ENCODE measurements around the gene ATXN1.

ATXN1 gene

DNA sequence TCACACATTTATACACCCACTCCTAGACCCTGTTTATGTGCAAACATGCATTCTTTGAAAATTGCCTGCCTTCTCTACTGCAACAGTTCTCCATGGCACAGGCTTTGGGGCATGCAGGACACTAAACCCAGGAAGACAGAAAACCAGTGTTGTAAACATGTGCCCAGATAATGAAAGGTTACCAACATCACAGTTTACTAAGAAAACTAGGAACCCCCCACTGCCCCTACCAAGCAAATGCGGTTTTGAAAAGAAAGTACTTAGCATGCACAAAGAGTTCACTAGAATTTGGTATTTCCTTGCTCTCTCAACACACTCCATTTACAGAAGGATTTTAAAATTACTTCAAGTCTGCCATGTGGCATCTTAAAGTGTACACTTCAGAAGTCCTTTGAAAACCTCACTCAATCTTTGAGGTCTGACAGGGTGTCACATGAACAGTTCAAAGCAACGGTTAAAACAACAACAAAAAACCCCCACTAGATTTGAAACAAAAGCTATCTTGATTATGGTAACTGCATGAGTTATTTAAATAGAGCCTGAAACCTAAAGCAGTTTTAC lies 277.9 kb downstream of the ATXN1 start:
- DNase-seq (ENCODE audit: low read depth in 1 of 2, low spot score in 1 of 2): no peak

DNA sequence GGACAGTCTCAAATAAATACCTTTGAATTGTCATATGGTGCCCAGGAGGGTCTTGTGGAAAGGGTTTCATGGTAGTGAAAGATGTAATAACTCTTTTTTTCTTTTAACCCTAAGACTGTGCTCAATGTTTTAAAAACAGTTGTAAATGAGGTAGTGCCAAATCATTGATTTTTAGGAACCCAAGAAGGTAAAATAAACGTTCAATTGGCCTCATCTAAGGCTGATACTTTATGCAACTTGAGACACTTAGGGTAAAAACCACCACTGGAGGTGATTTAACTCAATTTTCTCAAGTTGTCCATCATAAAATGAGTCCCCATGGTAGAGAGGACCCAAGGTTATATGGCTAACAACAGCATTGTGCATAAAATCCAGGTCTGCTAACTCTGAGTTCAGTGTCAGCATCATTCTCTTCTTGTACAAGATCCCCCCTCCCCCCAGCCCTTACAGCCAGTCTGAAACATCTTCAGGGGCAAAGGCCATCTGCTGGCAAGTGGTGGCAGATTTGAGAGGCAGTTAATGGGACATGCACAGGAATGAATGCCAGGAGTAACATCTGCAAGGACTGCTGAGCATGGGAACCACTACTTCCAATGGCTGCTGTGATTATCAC lies 278.5 kb downstream of the ATXN1 start:
- no peak for DNase-seq (ENCODE audit: low read depth in 1 of 2, low spot score in 1 of 2)

DNA sequence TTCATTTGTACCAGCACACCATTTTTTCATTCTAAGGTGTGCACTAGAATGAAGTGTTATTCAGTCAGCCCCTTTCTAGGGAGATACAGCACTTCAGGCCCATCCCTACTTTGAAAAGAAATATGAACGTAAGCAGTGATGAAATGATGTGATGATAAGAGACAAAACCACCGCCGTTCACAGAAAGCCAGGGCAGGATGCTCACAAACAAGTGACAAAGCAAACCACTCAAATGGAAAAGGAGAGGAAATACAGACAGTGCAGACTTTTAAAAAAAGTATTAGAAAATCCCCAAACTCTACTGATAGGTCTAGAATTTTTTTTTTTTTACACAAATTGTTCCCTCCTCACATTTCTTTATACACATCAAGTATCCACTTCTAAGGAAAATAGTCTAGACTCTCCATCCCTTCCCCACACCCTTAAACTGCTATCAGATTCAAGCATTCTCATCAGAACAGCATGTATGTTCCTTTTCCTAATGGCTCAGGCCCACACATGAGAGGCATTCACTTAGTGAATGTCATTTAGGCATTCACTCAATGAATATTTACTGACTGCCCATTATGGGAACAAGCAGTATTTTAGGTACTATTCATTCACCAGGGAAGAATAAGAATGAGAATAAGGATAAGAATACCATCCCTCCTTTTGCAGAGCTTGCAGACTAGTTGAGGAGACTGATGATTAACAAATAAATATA lies 279.4 kb downstream of the ATXN1 start:
- peak; percentile 7 to 49 for DNase-seq (ENCODE audit: low read depth in 1 of 2, low spot score in 1 of 2)

DNA sequence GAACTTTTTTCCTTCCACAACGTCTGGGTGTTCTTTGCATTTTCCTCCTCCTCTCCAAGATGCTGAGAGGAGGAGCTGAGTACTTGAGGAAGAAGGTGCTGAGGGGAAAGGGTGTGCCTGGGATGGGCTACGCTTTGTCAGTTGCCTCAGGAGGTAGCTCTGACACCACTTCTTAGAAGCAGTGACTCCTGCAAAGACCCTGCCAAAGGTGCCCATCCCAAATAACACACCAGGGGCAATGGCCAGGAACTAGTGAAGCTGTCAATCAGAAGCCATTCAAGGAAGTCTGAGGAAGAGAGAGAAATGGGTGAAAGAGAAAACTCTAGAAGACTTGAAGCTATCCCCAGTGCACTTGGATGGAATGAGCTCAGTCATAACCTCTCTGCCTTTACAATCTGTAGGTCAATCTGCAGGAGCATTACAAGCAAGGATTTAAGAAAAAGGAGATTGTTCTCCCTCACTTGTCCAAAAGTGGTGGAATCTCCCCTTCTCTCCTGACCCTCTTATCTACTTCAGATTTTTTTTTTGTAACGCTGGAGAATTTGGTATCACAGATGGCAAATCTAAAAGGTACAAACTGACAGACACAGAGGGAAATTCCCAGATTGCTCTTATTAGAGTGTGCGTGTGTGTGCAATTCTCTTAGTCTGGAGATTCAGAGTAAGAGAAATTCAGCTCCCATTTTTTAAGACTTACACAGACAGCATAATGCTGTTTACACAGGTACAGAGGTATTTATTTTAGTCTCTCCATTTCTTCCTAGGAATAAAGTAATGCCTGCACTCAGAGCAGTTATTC lies 280.3 kb downstream of the ATXN1 start:
- DNase-seq (ENCODE audit: low read depth in 1 of 2, low spot score in 1 of 2): no peak

DNA sequence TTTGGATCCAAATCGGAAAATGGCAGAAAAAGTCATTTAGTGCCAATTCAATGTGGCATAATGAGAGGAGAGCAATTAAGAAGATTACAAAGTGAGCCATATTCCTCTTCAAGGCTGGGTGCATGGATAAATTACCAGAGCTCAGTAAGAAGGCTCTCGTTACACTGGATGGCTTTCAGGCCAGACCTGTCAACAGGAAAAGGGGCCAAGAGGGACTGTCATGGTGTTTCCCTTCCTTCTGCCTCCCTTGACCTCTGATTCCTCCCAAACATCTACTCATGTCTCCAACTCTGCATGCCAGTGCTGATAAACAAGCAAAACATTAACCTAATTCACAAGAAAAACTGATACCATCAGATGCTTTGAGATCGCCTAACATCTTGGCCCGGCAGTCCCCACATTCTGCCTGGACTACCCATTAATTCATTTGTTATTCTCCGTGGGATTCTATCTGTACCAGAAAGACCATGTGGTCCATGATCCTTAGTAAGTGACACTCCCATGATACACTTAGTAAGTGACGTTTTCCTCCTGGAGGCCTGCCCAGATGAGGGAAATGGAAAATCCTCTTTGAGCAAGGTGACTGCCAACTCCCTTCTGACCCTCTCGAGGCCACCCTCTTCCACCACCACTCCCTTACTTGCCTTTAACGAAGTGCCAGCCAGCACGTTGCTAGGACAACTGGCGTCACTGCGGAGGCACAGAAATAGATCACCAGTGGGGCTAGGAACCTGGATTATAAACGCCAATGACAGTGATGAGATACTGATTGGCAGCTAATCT lies 283.7 kb downstream of the ATXN1 start:
- no peak for DNase-seq (ENCODE audit: low read depth in 1 of 2, low spot score in 1 of 2)

DNA sequence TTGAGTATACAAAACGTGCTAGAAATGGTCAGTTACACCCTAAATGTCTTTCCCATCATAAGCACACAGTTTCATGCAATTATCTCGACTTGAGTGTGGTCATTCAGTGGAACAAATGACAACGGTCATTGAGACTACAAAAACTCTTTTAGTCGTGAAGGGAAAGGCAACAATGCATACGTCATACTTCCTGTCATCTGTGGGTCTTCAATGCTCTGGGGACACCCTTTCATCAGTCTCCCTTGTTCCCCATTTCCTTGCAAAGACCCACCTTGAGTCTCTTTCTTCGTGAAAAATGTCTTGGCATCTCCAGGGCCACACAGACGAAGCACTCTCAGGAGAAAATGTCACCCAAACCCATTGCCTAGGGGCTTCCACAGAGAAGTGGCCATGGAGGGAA lies 284.4 kb downstream of the ATXN1 start:
- no peak for DNase-seq (ENCODE audit: low read depth in 1 of 2, low spot score in 1 of 2)

DNA sequence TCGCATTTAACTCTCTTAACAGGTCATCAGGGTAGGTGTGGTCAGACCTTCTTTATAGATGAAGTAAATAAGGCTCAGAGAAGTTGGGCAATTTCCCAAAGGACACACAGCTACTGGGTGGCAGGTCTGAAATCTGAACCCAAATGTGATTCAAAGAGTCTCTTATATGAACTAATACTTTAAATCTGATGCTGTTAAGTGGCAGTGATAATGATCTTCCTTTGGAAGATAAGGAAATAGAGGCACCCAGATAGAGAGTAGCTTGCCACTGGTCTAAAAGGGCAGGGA lies 285.8 kb downstream of the ATXN1 start:
- no peak for DNase-seq (ENCODE audit: low read depth in 1 of 2, low spot score in 1 of 2)

DNA sequence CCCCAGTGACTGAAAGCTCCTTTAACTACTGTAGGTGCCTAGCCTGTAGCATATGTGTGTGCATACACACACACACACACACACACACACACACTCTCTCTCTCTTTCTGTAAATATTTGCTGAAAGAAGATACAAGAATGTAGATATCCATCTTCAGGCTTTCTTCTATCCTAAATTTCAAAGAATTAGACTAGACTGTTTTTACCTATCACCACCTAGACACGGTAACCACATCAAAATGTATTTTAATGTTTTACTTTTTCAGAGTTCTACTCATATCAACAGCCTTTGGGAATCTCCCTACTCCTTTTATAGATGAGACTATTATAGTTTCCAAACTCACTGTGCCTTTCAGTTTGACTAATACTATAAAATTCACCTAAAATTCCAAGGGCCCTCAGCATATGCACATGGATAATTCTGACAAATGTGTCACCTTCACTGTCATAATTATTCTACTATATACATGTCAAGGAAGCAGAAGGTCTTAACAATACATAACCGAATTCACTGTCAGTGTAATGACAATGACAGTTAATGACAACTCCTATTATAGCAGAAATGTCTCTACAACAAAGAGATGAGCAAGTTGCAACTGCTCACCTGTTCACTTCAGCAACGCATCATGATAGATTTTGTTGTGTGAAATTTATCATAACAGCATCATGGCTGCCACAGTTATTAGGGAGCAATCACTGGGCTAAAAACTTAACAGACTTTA lies 286.3 kb downstream of the ATXN1 start:
- no peak for DNase-seq (ENCODE audit: low read depth in 1 of 2, low spot score in 1 of 2)

DNA sequence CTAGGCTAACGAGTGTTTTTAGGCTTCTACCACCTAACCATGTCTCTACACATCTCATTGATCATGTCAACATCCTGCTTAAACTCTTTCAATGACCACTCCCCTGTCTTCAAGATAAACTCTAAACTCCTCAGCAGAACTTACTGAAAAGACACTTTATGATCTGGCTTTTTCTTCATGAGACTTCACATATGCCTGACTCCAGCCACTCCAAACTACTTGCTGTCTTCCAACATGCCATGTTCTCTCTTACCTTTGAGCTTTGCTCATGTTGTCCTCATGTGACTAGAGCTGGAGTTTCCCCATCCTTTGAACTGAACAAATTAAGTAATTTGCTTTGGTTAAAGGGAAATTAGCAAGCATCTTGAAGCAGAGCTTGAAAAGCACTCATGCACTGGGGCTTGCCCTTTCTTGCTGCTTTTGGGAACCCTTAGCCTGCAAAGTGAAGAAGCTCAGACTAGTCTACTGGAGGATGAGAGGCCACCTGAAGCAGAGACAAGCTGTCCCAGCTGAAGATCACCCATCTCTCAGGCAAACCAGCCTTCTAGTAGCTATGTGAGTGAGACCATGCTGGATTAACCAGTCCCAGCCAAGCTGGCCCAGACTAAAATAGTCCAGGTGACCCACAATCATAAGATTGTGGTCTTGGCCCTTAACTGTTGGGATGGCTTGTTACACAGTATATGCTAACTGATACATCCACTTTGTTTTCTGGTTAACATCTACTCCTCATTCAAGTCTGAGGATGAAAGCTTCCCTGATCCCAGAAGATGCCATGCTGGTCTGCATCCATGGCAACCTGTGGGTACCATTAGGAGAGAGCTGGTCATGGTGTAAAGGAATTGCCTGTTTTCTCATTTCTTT lies 287.1 kb downstream of the ATXN1 start:
- no peak for DNase-seq (ENCODE audit: low read depth in 1 of 2, low spot score in 1 of 2)

DNA sequence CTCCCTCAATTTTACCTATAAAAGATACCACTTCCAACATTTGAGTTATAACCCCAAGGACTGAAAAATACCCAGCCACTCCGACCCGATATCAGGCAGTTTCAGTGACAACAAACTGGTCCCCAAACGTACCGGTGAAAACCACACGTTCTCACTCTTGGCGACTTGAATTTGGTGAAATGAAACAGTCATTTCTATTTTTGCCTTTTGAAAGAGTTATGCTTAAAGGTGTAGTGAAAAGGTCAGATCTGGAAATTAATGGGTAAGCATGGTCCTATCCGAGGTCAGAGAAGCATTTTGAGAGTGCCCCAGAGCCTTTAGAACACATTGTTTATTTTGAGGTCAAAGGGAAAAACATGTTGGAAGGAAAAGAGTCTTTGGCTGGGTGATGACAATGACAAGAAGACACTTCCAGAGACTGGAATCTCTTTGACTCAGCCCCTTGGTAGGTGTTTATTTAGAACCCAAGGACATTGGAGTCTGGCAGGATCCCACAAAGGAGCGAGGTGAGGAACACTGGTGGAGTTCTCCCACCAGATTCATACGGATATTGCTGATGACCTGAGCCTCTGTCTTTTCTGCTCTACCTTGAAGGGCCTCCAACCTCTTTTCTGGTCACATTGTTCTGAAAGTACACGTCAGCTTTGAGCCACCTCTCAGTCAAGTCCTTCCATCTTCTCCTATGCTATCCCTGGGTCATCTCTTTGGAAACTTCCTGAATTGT lies 287.9 kb downstream of the ATXN1 start:
- no peak for DNase-seq (ENCODE audit: low read depth in 1 of 2, low spot score in 1 of 2)

DNA sequence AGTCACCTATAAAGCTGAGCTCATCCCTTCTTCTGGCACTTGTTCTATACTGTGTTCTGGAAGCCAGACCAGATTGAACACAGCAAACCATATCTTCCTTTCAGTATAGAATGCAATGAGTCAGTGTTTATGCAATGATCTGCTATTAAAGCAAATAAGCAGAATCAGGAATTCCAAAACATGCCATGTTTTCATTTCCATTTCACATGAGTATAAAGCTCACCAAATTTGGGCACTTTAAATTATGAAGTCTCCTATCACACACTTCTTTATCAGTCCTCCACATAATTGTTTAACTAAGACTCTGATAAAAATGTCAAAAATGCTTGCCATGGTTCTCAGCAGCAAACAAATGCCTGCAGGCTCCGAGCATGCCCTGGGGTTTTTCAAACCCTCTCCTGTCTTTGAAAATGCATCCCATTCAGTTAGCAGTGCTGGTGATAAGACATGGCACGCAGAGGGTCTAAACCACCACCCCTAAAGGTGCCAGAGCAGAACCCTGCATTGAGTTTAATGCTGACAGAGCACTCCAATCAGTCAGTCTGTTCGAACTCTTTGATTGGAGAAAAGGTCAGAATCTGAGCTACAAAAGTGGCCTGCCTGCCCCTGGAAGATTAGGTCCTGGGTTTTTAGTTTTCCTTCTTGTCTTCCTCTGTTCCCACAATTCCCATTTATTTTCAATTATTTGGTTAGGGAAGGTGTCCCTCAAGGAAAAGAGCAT lies 288.8 kb downstream of the ATXN1 start:
- no peak for DNase-seq (ENCODE audit: low read depth in 1 of 2, low spot score in 1 of 2)

DNA sequence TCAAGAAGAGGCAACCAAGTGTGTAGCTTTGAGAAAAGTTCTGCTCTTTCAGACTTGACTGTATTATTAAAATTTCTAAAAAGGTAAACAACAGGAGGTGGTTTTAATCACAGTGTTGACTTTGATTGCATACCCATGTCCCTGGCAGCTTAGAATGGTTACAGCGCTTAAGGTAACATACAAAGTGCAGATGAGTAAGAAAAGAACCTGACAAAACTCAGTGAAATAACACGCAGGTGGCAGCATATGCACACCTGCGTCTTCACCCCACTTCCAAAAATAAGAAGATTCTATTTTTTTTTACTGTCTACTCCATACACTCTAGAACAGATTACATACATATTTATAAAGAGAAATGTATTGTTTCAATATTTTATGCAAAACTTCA lies 289.4 kb downstream of the ATXN1 start:
- DNase-seq (ENCODE audit: low read depth in 1 of 2, low spot score in 1 of 2): no peak

DNA sequence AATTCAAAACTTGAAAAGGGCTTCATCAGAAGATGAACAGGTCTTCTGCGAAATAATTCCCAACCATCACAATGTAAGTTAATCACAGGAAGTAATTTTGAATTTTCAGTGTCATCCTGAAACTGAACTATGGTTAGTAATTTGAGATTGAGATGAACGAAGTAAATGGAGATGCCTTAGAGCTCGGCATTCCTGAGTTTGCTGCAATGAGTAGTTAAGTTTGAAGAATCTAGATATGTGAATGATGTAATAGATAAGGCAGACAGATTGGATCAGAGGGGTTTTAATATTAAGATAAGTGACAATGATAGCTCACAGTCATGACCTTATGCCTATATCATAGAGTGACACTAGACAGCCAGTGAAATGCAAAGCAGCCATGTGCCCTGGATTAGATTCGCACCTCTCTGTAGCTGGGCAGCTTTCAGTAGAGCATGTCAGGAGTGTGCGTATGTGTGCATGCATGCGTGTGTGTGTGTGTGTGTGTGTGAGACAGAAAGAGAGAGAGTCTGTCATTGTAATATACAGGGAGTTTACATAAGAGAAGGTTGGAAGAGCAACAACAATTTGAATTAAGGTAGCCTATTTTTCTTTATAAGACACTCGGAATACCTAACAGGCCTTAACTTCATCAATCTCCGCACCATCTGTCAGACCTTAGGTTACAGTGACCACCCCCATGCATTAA lies 289.9 kb downstream of the ATXN1 start:
- no peak for DNase-seq (ENCODE audit: low read depth in 1 of 2, low spot score in 1 of 2)

DNA sequence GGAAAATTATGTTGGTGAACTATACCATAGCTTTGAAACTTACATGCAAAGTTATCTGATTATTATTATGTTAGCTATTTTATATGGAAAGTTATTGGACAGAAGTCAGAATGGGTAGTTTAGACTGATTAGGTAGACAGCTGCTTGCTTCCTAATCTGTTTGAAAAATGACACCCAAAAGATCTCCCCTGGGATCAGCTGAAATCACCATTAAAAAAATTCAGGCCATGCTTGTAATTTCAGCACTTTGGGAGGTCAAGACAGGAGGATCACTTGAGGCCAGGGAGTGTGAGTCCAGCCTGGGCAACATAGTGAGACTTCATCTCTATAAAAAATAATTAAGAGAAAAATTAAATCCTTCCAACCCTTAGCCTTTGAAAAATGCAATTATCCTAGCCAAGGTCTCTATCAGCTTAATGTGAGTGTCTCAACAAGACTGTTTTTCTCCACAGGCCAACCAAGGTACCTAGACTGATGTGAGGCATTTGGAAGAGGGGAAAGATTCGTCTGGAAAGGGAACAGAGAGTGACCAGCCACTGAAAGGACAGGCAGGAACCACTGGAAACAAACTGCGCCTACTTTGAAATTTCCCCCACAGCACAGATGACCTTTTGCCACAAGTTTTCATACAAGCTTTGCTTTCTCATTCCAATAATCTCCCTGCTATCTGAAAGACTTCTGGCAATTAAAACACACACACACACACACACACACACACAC lies 290.6 kb downstream of the ATXN1 start:
- no peak for DNase-seq (ENCODE audit: low read depth in 1 of 2, low spot score in 1 of 2)

DNA sequence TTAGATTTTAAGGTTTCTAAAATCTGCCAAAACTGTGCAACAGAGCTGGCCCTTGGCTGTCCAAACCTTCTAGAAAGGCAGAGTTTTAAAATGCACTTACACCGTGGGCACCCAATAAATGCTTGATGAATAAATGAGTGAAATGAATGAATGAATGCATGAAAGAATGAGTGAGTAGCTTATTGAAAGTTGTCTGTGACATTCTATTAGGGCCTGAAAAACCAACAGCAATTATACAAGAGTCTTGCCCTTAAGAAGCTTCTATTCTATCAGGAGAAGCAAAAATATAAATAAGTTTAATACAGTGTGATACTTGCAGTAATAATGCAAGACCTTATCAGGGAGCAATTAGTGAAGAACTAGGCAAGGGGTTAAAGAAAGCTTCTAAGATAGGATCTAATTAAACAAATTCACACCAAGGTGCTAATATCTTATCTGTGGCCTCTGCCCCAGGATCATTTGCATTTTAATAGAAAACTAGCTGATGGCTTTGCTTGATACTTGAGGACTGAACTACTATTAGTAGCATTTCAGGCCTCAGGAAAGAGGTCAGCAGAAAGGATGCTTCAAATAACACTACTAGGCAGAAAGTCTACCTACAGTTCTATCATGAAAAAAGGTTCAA lies 292.2 kb downstream of the ATXN1 start:
- no peak for DNase-seq (ENCODE audit: low read depth in 1 of 2, low spot score in 1 of 2)

DNA sequence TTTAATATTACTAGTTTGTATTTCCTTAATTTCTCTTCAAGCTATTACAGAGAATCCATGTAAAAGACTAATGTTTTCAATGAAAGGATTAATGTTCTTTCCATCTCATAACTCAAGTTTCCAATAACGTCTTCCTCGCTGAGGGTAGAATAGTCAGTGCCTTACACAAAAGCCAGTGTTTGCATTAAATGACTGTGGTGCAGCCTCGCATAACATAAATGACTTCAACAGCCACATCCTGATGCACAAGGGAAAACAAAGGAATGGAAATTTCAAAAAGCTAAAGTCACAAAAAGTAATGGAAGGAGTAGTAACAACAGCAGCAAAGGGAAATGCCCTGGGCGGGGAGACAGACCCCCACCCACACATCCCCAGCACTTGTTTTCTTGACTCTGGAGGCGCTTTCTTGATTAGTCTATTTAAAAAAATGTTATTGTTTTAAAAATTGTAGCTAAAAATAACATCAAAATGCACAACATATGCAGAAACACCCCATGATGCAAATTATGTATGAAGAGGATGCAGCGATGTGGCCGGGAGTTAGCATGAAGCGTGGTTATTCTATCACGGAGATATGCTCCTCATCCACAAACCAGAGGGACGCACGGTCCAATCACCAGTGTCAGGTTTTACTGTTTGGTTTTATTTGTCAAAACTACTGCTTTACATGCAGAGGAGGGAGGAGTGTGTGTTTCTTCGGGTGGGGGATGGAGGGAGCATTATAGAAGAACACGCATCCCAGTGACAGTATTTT lies 294.3 kb downstream of the ATXN1 start:
- no peak for DNase-seq (ENCODE audit: low read depth in 1 of 2, low spot score in 1 of 2)

Measured in activated T-helper 1 cell treated with anti-CD3 and anti-CD28 coated beads, Interleukin-2, amount 50 U/mL, for 16 hours (primary cell).